Thymus (tissue), 11 donors: ENCODE results near the gene CDH4. TPM values are rescaled to one million over a fixed set of nuclear protein-coding genes. Genes with fewer than 3 reads are reported as not detected.

Experiments used
- DNase-seq, 9 donors: peaks; one replicate each; pipeline ENCODE4 v3.0.0-alpha.2; 2013; ENCODE audit warnings: low spot score in 9 of 9, low read depth in 6 of 9, missing footprints in 1 of 9
- H3K27ac ChIP-seq, 2 donors: one replicate each; pipeline ENCODE4 v1.5.1; 2013; ENCODE audit warnings: control low read depth in 1 of 2, low read depth in 1 of 2, low read length in 1 of 2, mild to moderate bottlenecking in 1 of 2, moderate library complexity in 1 of 2
- H3K27me3 ChIP-seq, 2 donors: one replicate each; pipeline ENCODE4 v1.5.1; 2013; ENCODE audit warnings: low read length in 1 of 2; ENCODE audit not compliant: control insufficient read depth in 2 of 2, insufficient read depth in 1 of 2
- H3K36me3 ChIP-seq, 2 donors: one replicate each; pipeline ENCODE4 v1.5.1; 2013; ENCODE audit warnings: low read length in 1 of 2, mild to moderate bottlenecking in 1 of 2, moderate library complexity in 1 of 2; ENCODE audit not compliant: control insufficient read depth in 2 of 2, insufficient read depth in 2 of 2
- H3K4me1 ChIP-seq, 2 donors: one replicate each; pipeline ENCODE4 v1.5.1; 2013; ENCODE audit warnings: low read length in 2 of 2; ENCODE audit not compliant: control insufficient read depth in 2 of 2, insufficient read depth in 2 of 2
- H3K4me3 ChIP-seq, 2 donors: one replicate each; pipeline ENCODE4 v1.5.1; 2013; ENCODE audit warnings: low read length in 2 of 2, control low read depth in 1 of 2, mild to moderate bottlenecking in 1 of 2
- H3K9me3 ChIP-seq, 2 donors: one replicate each; pipeline ENCODE4 v1.5.1; 2013; ENCODE audit warnings: low read length in 1 of 2, mild to moderate bottlenecking in 1 of 2; ENCODE audit not compliant: control insufficient read depth in 2 of 2, insufficient read depth in 1 of 2
- WGBS: extraction: QIAGEN DNeasy Blood & Tissue Kit; methylation state at CpG from one replicate; pipeline ENCODE4 v1.1.7; 2013; 5-methylcytosine and 5-hydroxymethylcytosine counted together
- polyA plus RNA-seq: library from polyadenylated mRNA; stranded (reverse); fragments of 200-250 nt; gene quantifications from one replicate; pipeline ENCODE4 v1.2.3, GENCODE V29; 2013
- total RNA-seq: library from RNA; stranded (reverse); fragments of 120-200 nt; gene quantifications from one replicate; pipeline ENCODE4 v1.2.4, GENCODE V29; 2013
- donor health status: healthy.

The CDH4 gene
- total and polyA plus RNA-seq, 2 donors, result 0.34 to 0.61 TPM

GRCh38 chr20:61932711-61933480, 680.8 kb downstream of the CDH4 start:
- no peak for DNase-seq
- Histone ChIP-seq H3K27ac (no peak overlapping the region), H3K4me3 (no peak overlapping the region), H3K4me1 (no peaks in the 10 kb centered on the region), H3K9me3 (peaks cover 0 to 4% of the 10 kb centered on the region in 2 donors), H3K36me3 (no peaks in the 10 kb centered on the region), H3K27me3 (peaks cover 0 to 4% of the 10 kb centered on the region in 2 donors)
- 96% methylated on average over 38 of the region's 38 CpGs for WGBS

GRCh38 chr20:61933481-61933950, 681.5 kb downstream of the CDH4 start:
- Histone ChIP-seq H3K27ac (no peak overlapping the region), H3K4me1 (no peaks in the 10 kb centered on the region), H3K36me3 (no peaks in the 10 kb centered on the region), H3K9me3 (peaks cover 0 to 4% of the 10 kb centered on the region in 2 donors), H3K4me3 (no peak overlapping the region), H3K27me3 (peaks cover 0 to 4% of the 10 kb centered on the region in 2 donors)
- WGBS, result 88% methylated on average over 17 of the region's 17 CpGs
- no peak for DNase-seq

GRCh38 chr20:61933951-61934715, 682.1 kb downstream of the CDH4 start:
- H3K4me3 ChIP-seq, result no peak overlapping the region
- peaks cover 0 to 4% of the 10 kb centered on the region in 2 donors for H3K9me3 ChIP-seq
- no peaks in the 10 kb centered on the region for H3K36me3 ChIP-seq
- H3K27ac ChIP-seq, result no peak overlapping the region
- DNase-seq, result no peak
- WGBS, result 91% methylated on average over 36 of the region's 36 CpGs
- H3K27me3 ChIP-seq, result peaks cover 0 to 4% of the 10 kb centered on the region in 2 donors
- H3K4me1 ChIP-seq, result no peaks in the 10 kb centered on the region

- peaks cover 0 to 4% of the 10 kb centered on the region in 2 donors for H3K9me3 ChIP-seq
- WGBS, result 77% methylated on average over 24 of the region's 24 CpGs
- no peaks in the 10 kb centered on the region for H3K4me1 ChIP-seq
- peaks cover 0 to 4% of the 10 kb centered on the region in 2 donors for H3K27me3 ChIP-seq
- no peaks in the 10 kb centered on the region for H3K36me3 ChIP-seq
- DNase-seq, result no peak
- no peak overlapping the region for H3K4me3 ChIP-seq
- no peak overlapping the region for H3K27ac ChIP-seq
These were observed 682.9 kb downstream of the CDH4 start for GRCh38 chr20:61934716-61935530.

GRCh38 chr20:61935926-61936700, 684.1 kb downstream of the CDH4 start:
- H3K4me1 ChIP-seq, result no peaks in the 10 kb centered on the region
- H3K27me3 ChIP-seq, result peaks cover 0 to 4% of the 10 kb centered on the region in 2 donors
- H3K27ac ChIP-seq, result no peak overlapping the region
- 91% methylated on average over 14 of the region's 14 CpGs for WGBS
- H3K36me3 ChIP-seq, result no peaks in the 10 kb centered on the region
- no peaks in the 10 kb centered on the region for H3K9me3 ChIP-seq
- no peak overlapping the region for H3K4me3 ChIP-seq
- no peak for DNase-seq

GRCh38 chr20:61936701-61937131, 684.7 kb downstream of the CDH4 start:
- Histone ChIP-seq H3K9me3 (peaks cover 0 to under 1% of the 10 kb centered on the region in 2 donors), H3K27me3 (peaks cover 0 to 4% of the 10 kb centered on the region in 2 donors), H3K36me3 (no peaks in the 10 kb centered on the region), H3K4me3 (no peak overlapping the region), H3K27ac (no peak overlapping the region), H3K4me1 (no peaks in the 10 kb centered on the region)
- no peak for DNase-seq
- 93% methylated on average over 29 of the region's 29 CpGs for WGBS

GRCh38 chr20:61937146-61937962, 685.3 kb downstream of the CDH4 start:
- no peaks in the 10 kb centered on the region for H3K36me3 ChIP-seq
- H3K27ac ChIP-seq, result no peak overlapping the region
- WGBS, result 84% methylated on average over 10 of the region's 10 CpGs
- no peak for DNase-seq
- peaks cover 0 to 7% of the 10 kb centered on the region in 2 donors for H3K9me3 ChIP-seq
- H3K4me3 ChIP-seq, result no peak overlapping the region
- H3K27me3 ChIP-seq, result peaks cover 0 to 4% of the 10 kb centered on the region in 2 donors
- no peaks in the 10 kb centered on the region for H3K4me1 ChIP-seq
